SK-N-SH (cell line): ENCODE results near the gene FGF22. TPM values are rescaled to one million over a fixed set of nuclear protein-coding genes. Genes with fewer than 3 reads are reported as not detected.

Source experiments
- CTCF ChIA-PET: fragments of 300-600, 350-600 bp; formaldehyde crosslinking; extraction: SDS; loops from one replicate; lab custom pipeline; 2021; lab: Yijun Ruan, JAX
- POLR2A ChIA-PET: fragments of 350-600 bp; sonication (Branson Sonifier 250); formaldehyde crosslinking; extraction: SDS; loops from one replicate; lab custom pipeline; 2020; ENCODE audit warnings: antibody characterized with exemption, inconsistent platforms; lab: Yijun Ruan, JAX
- DNase-seq: peaks from one replicate; pipeline ENCODE4 v3.0.0; 2012
- H2AFZ ChIP-seq: fragments of 200-600 bp; sonication (generic); 2 replicates; pipeline ENCODE4 v1.8.1; 2016; ENCODE audit warnings: antibody characterized with exemption, mild to moderate bottlenecking, low read depth
- H3F3A ChIP-seq: fragments of 200-600 bp; sonication (generic); replicated peaks from 2 replicates; pipeline ENCODE3; 2016; ENCODE audit warnings: antibody characterized with exemption, mild to moderate bottlenecking; ENCODE audit not compliant: insufficient read depth
- H3K27ac ChIP-seq, 2 experiments: fragments of 200-500 bp in 1 of 2; fragments of 200-600 bp in 1 of 2; sonication (Bioruptor generic) in 1 of 2; sonication (generic), shearing (Covaris generic) in 1 of 2; 2 replicates each; pipeline versions ENCODE4 v1.5.1 to v1.6.1; 2014 to 2016; ENCODE audit warnings: low read depth in 2 of 2, inconsistent platforms in 1 of 2, low read length in 1 of 2, mild to moderate bottlenecking in 1 of 2, mixed read lengths in 1 of 2
- H3K27me3 ChIP-seq: fragments of 200-600 bp; sonication (generic), shearing (Covaris generic); 2 replicates; pipeline ENCODE4 v1.6.1; 2016; ENCODE audit warnings: mixed run types; ENCODE audit not compliant: insufficient read depth
- H3K36me3 ChIP-seq, 2 experiments: fragments of 200-500 bp in 1 of 2; fragments of 200-600 bp in 1 of 2; sonication (Bioruptor generic) in 1 of 2; sonication (generic) in 1 of 2; replicated peaks in 1 of 2; 2 replicates each; pipeline versions ENCODE3 to v1.5.1; 2014 to 2016; ENCODE audit warnings: low read length in 1 of 2, mild to moderate bottlenecking in 1 of 2; ENCODE audit not compliant: insufficient read depth in 2 of 2, control insufficient read depth in 1 of 2
- H3K4me1 ChIP-seq, 2 experiments: fragments of 200-500 bp in 1 of 2; fragments of 200-600 bp in 1 of 2; sonication (Bioruptor generic) in 1 of 2; sonication (generic), shearing (Covaris generic) in 1 of 2; 2 replicates each; pipeline versions ENCODE4 v1.5.1 to v1.6.1; 2014 to 2016; ENCODE audit warnings: low read depth in 1 of 2, low read length in 1 of 2, mixed run types in 1 of 2; ENCODE audit not compliant: insufficient read depth in 2 of 2, control insufficient read depth in 1 of 2
- H3K4me2 ChIP-seq: fragments of 200-600 bp; sonication (generic), shearing (Covaris generic); 2 replicates; pipeline ENCODE4 v1.6.1; 2017; ENCODE audit warnings: mixed run types
- H3K4me3 ChIP-seq, 2 experiments: fragments of 200-500 bp in 1 of 2; fragments of 200-600 bp in 1 of 2; sonication (Bioruptor generic) in 1 of 2; sonication (generic), shearing (Covaris generic) in 1 of 2; 2 replicates each; pipeline versions ENCODE4 v1.5.1 to v1.8.1; 2014 to 2016; ENCODE audit warnings: low read depth in 2 of 2, inconsistent platforms in 1 of 2, low read length in 1 of 2, mild to moderate bottlenecking in 1 of 2, mixed read lengths in 1 of 2, moderate library complexity in 1 of 2
- H3K79me2 ChIP-seq: fragments of 200-600 bp; sonication (generic); 2 replicates; pipeline ENCODE4 v1.8.1; 2017; ENCODE audit warnings: mild to moderate bottlenecking; ENCODE audit not compliant: insufficient read depth
- H3K9ac ChIP-seq: fragments of 200-600 bp; sonication (generic); 2 replicates; pipeline ENCODE4 v1.6.1; 2017; ENCODE audit warnings: mixed run types
- H3K9me2 ChIP-seq: fragments of 200-600 bp; sonication (generic); 2 replicates; pipeline ENCODE4 v1.6.1; 2017; ENCODE audit warnings: mixed run types
- H3K9me3 ChIP-seq: fragments of 200-600 bp; sonication (generic); 2 replicates; pipeline ENCODE4 v1.6.1; 2017; ENCODE audit warnings: mixed run types, mild to moderate bottlenecking, moderate library complexity
- H4K20me1 ChIP-seq: fragments of 200-600 bp; sonication (generic); 2 replicates; pipeline ENCODE4 v1.6.1; 2017; ENCODE audit warnings: mild to moderate bottlenecking, mixed run types; ENCODE audit not compliant: insufficient read depth
- ELF1 ChIP-seq: IDR thresholded peaks from 2 replicates; pipeline ENCODE4 v1.4.0; 2012
- EP300 ChIP-seq, 2 experiments: IDR thresholded peaks; 2 replicates each; pipeline versions ENCODE4 v1.4.0 to v1.6.1; 2012; ENCODE audit warnings: borderline replicate concordance in 1 of 2, low read depth in 1 of 2, low read length in 1 of 2
- EZH2phosphoT487 ChIP-seq: fragments of 200-600 bp; sonication (generic); IDR thresholded peaks from 2 replicates; pipeline ENCODE4 v1.6.1; 2017; ENCODE audit warnings: low read depth, mixed run types, mild to moderate bottlenecking, antibody characterized with exemption, moderate library complexity, borderline replicate concordance
- FOXJ3 ChIP-seq: sonication (generic); formaldehyde crosslinking; IDR thresholded peaks from 2 replicates; pipeline ENCODE4 v1.5.1; 2020; ENCODE audit warnings: mild to moderate bottlenecking, missing genetic modification reagents
- FOXM1 ChIP-seq: IDR thresholded peaks from 2 replicates; pipeline ENCODE4 v1.4.0; 2012; ENCODE audit warnings: low read depth, mild to moderate bottlenecking
- GABPA ChIP-seq: IDR thresholded peaks from 2 replicates; pipeline ENCODE4 v1.4.0; 2012; ENCODE audit warnings: low read depth, mild to moderate bottlenecking
- JUND ChIP-seq: IDR thresholded peaks from 2 replicates; pipeline ENCODE4 v1.4.0; 2012
- MXI1 ChIP-seq: IDR thresholded peaks from 2 replicates; pipeline ENCODE4 v1.6.1; 2012; ENCODE audit warnings: mild to moderate bottlenecking, low read depth, low read length, improper control_type of control experiment
- NFIC ChIP-seq: IDR thresholded peaks from 2 replicates; pipeline ENCODE4 v1.4.0; 2012; ENCODE audit warnings: borderline replicate concordance
- NRF1 ChIP-seq: IDR thresholded peaks from 2 replicates; pipeline ENCODE4 v1.6.1; 2012; ENCODE audit warnings: low read depth, mild to moderate bottlenecking, low read length
- PBX3 ChIP-seq: IDR thresholded peaks from 2 replicates; pipeline ENCODE4; 2012
- RAD21 ChIP-seq: IDR thresholded peaks from 2 replicates; pipeline ENCODE4 v1.6.1; 2012; ENCODE audit warnings: mild to moderate bottlenecking, low read length
- RCOR1 ChIP-seq: fragments of 150-350 bp; IDR thresholded peaks from 2 replicates; pipeline ENCODE4 v1.6.1; 2017; ENCODE audit warnings: antibody characterized with exemption, low read length
- RXRA ChIP-seq: IDR thresholded peaks from 2 replicates; pipeline ENCODE4 v1.4.0; 2012; ENCODE audit warnings: low read depth, mild to moderate bottlenecking, borderline replicate concordance
- SIN3A ChIP-seq: IDR thresholded peaks from 2 replicates; pipeline ENCODE4 v1.6.1; 2012; ENCODE audit warnings: low read depth, mild to moderate bottlenecking, low read length, moderate library complexity, borderline replicate concordance
- SMC3 ChIP-seq: IDR thresholded peaks from 2 replicates; pipeline ENCODE4 v1.6.1; 2012; ENCODE audit warnings: low read depth, low read length, improper control_type of control experiment
- TAF1 ChIP-seq: IDR thresholded peaks from 2 replicates; pipeline ENCODE4 v1.6.1; 2012; ENCODE audit warnings: low read depth, mild to moderate bottlenecking, low read length, moderate library complexity, borderline replicate concordance
- TCF12 ChIP-seq: IDR thresholded peaks from 2 replicates; pipeline ENCODE4 v1.4.0; 2012
- TEAD4 ChIP-seq: IDR thresholded peaks from 2 replicates; pipeline ENCODE4 v1.4.0; 2012; ENCODE audit warnings: mild to moderate bottlenecking, borderline replicate concordance; ENCODE audit not compliant: insufficient read depth
- USF1 ChIP-seq: IDR thresholded peaks from 2 replicates; pipeline ENCODE4 v1.4.0; 2012; ENCODE audit warnings: low read depth, borderline replicate concordance
- YY1 ChIP-seq: IDR thresholded peaks from 2 replicates; pipeline ENCODE4 v1.4.0; 2012; ENCODE audit warnings: low read depth, mild to moderate bottlenecking
- WGBS: methylation state at CpG from one replicate; pipeline ENCODE4 v1.1.6; 2017; ENCODE audit warnings: low lambda C conversion rate; 5-methylcytosine and 5-hydroxymethylcytosine counted together
- polyA plus RNA-seq, 3 experiments: library from polyadenylated mRNA; depleted of rRNA; stranded (reverse); fragments of >200 nt; gene quantifications; 2 replicates each; pipeline ENCODE4 v1.2.3, GENCODE V29; 2012
- TF ChIP-seq, protein P1 (sequence below): fragments of 150-350 bp; IDR thresholded peaks from 2 replicates; pipeline ENCODE4 v1.6.1; 2016; ENCODE audit warnings: mild to moderate bottlenecking, low read depth, low read length
- TF ChIP-seq, protein P2 (sequence below): IDR thresholded peaks from 2 replicates; pipeline ENCODE4 v1.6.1; 2012; ENCODE audit warnings: mild to moderate bottlenecking, low read depth, low read length, moderate library complexity

Gene FGF22
- polyA plus RNA-seq, 1 of the 3 experiments (the other 2 are of a cell fraction), result 0.62 TPM

- Histone ChIP-seq H3K9ac (no peak overlapping the region), H3K9me2 (no peaks in the 10 kb centered on the region), H3K27me3 (no peaks in the 10 kb centered on the region), H4K20me1 (peaks cover 25% of the 10 kb centered on the region), H3K4me1 (no peaks in the 10 kb centered on the region), H3K9me3 (no peaks in the 10 kb centered on the region), H3K36me3 (peaks cover 0 to 61% of the 10 kb centered on the region in 2 experiments), H3K27ac (no peak overlapping the region), H3K79me2 (peaks cover 26% of the 10 kb centered on the region), H3K4me2 (no peak overlapping the region), H3K4me3 (no peak overlapping the region), H2AFZ (no peak overlapping the region), H3F3A (no peaks in the 10 kb centered on the region)
- POLR2A ChIA-PET, result no interaction called here
- DNase-seq, result no peak
- CTCF ChIA-PET, result interaction anchor here (0.6 to 0.7 kb wide), 2 partner anchors 85 to 354 kb away, joined by 3 read pairs; no protein-coding TSS in a partner anchor
- WGBS, result 97% methylated on average over 25 of the region's 53 CpGs
- no peak for TF ChIP-seq SIN3A
- no peak for TF ChIP-seq JUND
- no peak for TF ChIP-seq ELF1
- no peak for TF ChIP-seq TAF1
- TF ChIP-seq FOXJ3 (CRISPR knock-in tag), result no peak
- no peak for TF ChIP-seq USF1
- no peak for TF ChIP-seq RCOR1
- TF ChIP-seq TCF12, result no peak
- TF ChIP-seq TEAD4, result no peak
- TF ChIP-seq FOXM1, result no peak
- no peak for TF ChIP-seq EP300 (IDR thresholded peaks at IDR 0.05; ENCODE audit: borderline replicate concordance in 1 of 2, low read depth in 1 of 2, low read length in 1 of 2)
- no peak for TF ChIP-seq NFIC
- TF ChIP-seq YY1, result no peak
- no peak for TF ChIP-seq NRF1
- TF ChIP-seq PBX3, result no peak
- no peak for TF ChIP-seq RXRA
- TF ChIP-seq GABPA, result no peak
- no peak for TF ChIP-seq RAD21
Measured at GRCh38 chr19:648904-649801, 9.5 kb downstream of the FGF22 start.

GRCh38 chr19:650121-650520, 10.4 kb downstream of the FGF22 start:
- DNase-seq, result no peak
- Histone ChIP-seq H3K4me3 (no peak overlapping the region), H3K9me3 (no peaks in the 10 kb centered on the region), H3K4me1 (no peaks in the 10 kb centered on the region), H3K4me2 (no peak overlapping the region), H3K79me2 (peaks cover 36% of the 10 kb centered on the region), H3K36me3 (peaks cover 0 to 55% of the 10 kb centered on the region in 2 experiments), H2AFZ (no peak overlapping the region), H3F3A (no peaks in the 10 kb centered on the region), H4K20me1 (peaks cover 33% of the 10 kb centered on the region), H3K27ac (no peak overlapping the region), H3K9ac (no peak overlapping the region), H3K9me2 (no peaks in the 10 kb centered on the region), H3K27me3 (no peaks in the 10 kb centered on the region)
- WGBS, result 94% methylated on average over 6 of the region's 11 CpGs
- ChIA-PET CTCF (no interaction called here), POLR2A (no interaction called here)
- TF ChIP-seq, protein P1, sequence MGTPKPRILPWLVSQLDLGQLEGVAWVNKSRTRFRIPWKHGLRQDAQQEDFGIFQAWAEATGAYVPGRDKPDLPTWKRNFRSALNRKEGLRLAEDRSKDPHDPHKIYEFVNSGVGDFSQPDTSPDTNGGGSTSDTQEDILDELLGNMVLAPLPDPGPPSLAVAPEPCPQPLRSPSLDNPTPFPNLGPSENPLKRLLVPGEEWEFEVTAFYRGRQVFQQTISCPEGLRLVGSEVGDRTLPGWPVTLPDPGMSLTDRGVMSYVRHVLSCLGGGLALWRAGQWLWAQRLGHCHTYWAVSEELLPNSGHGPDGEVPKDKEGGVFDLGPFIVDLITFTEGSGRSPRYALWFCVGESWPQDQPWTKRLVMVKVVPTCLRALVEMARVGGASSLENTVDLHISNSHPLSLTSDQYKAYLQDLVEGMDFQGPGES, result no peak
- TF ChIP-seq, protein P2, sequence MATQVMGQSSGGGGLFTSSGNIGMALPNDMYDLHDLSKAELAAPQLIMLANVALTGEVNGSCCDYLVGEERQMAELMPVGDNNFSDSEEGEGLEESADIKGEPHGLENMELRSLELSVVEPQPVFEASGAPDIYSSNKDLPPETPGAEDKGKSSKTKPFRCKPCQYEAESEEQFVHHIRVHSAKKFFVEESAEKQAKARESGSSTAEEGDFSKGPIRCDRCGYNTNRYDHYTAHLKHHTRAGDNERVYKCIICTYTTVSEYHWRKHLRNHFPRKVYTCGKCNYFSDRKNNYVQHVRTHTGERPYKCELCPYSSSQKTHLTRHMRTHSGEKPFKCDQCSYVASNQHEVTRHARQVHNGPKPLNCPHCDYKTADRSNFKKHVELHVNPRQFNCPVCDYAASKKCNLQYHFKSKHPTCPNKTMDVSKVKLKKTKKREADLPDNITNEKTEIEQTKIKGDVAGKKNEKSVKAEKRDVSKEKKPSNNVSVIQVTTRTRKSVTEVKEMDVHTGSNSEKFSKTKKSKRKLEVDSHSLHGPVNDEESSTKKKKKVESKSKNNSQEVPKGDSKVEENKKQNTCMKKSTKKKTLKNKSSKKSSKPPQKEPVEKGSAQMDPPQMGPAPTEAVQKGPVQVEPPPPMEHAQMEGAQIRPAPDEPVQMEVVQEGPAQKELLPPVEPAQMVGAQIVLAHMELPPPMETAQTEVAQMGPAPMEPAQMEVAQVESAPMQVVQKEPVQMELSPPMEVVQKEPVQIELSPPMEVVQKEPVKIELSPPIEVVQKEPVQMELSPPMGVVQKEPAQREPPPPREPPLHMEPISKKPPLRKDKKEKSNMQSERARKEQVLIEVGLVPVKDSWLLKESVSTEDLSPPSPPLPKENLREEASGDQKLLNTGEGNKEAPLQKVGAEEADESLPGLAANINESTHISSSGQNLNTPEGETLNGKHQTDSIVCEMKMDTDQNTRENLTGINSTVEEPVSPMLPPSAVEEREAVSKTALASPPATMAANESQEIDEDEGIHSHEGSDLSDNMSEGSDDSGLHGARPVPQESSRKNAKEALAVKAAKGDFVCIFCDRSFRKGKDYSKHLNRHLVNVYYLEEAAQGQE, result no peak
- no peak for TF ChIP-seq TCF12
- no peak for TF ChIP-seq JUND
- TF ChIP-seq EZH2phosphoT487, result no peak
- TF ChIP-seq SMC3, result no peak
- TF ChIP-seq MXI1, result no peak
